Ovary (tissue), 9 donors: ENCODE data around the gene THBS1. TPM values are rescaled to one million over a fixed set of nuclear protein-coding genes. Genes with fewer than 3 reads are reported as not detected.

Experiments used
- DNase-seq, 5 donors: peaks; one replicate each; pipeline ENCODE4 v3.0.0-alpha.2; 2019 to 2020
- H3K27ac ChIP-seq, 2 donors: fragments of 200-600 bp; one replicate each; pipeline versions ENCODE4 v1.5.1 to v1.8.0; 2019 to 2022
- H3K27me3 ChIP-seq: fragments of 200-600 bp; one replicate; pipeline ENCODE4 v1.8.0; 2022
- H3K36me3 ChIP-seq: fragments of 200-600 bp; sonication (generic); one replicate; pipeline ENCODE4 v1.5.1; 2019
- H3K4me1 ChIP-seq: one replicate; pipeline ENCODE4 v1.8.1; 2013; ENCODE audit warnings: mild to moderate bottlenecking, moderate library complexity; ENCODE audit not compliant: insufficient read depth
- H3K4me3 ChIP-seq: fragments of 200-600 bp; sonication (generic); one replicate; pipeline ENCODE4 v1.5.1; 2017
- H3K9me3 ChIP-seq, 2 donors: fragments of 200-600 bp in 1 of 2; sonication (generic) in 1 of 2; one replicate each; pipeline versions ENCODE4 v1.5.1 to v1.8.1; 2013 to 2019; ENCODE audit warnings: mild to moderate bottlenecking in 1 of 2, moderate library complexity in 1 of 2
- CTCF ChIP-seq, 3 donors: fragments of 450-650 bp in 2 of 3; fragments of 200-600 bp in 1 of 3; IDR thresholded peaks; one replicate each; pipeline versions ENCODE4 v1.5.1 to v1.8.0; 2016 to 2022; ENCODE audit warnings: antibody characterized with exemption in 3 of 3, mild to moderate bottlenecking in 1 of 3
- EP300 ChIP-seq: sonication (generic); formaldehyde crosslinking; IDR thresholded peaks from one replicate; pipeline ENCODE4 v1.6.1; 2017; ENCODE audit warnings: antibody characterized with exemption
- POLR2A ChIP-seq: fragments of 450-650 bp; IDR thresholded peaks from one replicate; pipeline ENCODE4 v1.6.1; 2017; ENCODE audit warnings: antibody characterized with exemption, mild to moderate bottlenecking, moderate library complexity
- WGBS, 3 donors: extraction: QIAGEN DNeasy Blood & Tissue Kit in 1 of 3; methylation state at CpG; one replicate each; pipeline versions ENCODE4 v1.1.5 to v1.1.7; 2013 to 2017; 5-methylcytosine and 5-hydroxymethylcytosine counted together
- intact Hi-C, 4 donors: fragments of 100-400 bp; cut with DNase I; formaldehyde crosslinking; loops; one replicate each; pipeline versions ENCODE4 v1.11.0 to v1.15.1; 2022 to 2023
- polyA plus RNA-seq, 2 donors: library from polyadenylated mRNA; stranded (reverse); fragments of 200-250 nt in 1 of 2; fragments of 350-450 nt in 1 of 2; fragmentation: Illumina TruSeq in 1 of 2; extraction: RNeasy Lipid Tissue Mini Kit (QIAGEN cat#74804) in 1 of 2; gene quantifications; one replicate each; pipeline ENCODE4 v1.2.3, GENCODE V29; 2013 to 2014
- total RNA-seq, 7 donors: library from RNA; depleted of rRNA in 2 of 7; stranded (reverse); fragments of >200 nt in 2 of 7; fragmentation: NEBNext Ultra II Directional in 3 of 7; extraction: Animal tissue kit (Norgen Biotek cat#: 25700) in 3 of 7; gene quantifications; one replicate each; pipeline versions ENCODE4 v1.1.0 to v1.2.4, GENCODE V29; 2016 to 2023
- donor health status: DM: no; HTN: no; CAD: no; lungs with moderate emphysema.
- donor health status: DM: no; HTN: no; CAD: no.
- donor health status: Bipolar disorder and iron deficiency.
- donor health status: DM: yes; HTN: yes; CAD: no.
- donor health status: DM: no; HTN: no; CAD: no.
- donor health status: DM: yes; HTN: yes; CAD: no.

The THBS1 gene
- total and polyA plus RNA-seq, 9 donors, result 53.6 to 428 (median 154) TPM

- no peak for DNase-seq
- no peak for TF ChIP-seq POLR2A
- no peak for TF ChIP-seq CTCF (IDR thresholded peaks at IDR 0.05)
- Histone ChIP-seq H3K36me3 (no peaks in the 10 kb centered on the region), H3K27ac (no peak overlapping the region), H3K9me3 (no peaks in the 10 kb centered on the region), H3K4me1 (no peaks in the 10 kb centered on the region), H3K27me3 (no peaks in the 10 kb centered on the region), H3K4me3 (no peak overlapping the region)
- 85 to 89% (median 87%) methylated on average over 1 of the region's 1 CpG for WGBS, 3 donors
- intact Hi-C loops, result no loop called here
These were observed 62.8 kb downstream of the THBS1 start for GRCh38 chr15:39643727-39644126.

GRCh38 chr15:39644136-39644535, 63.3 kb downstream of the THBS1 start:
- Histone ChIP-seq H3K27ac (no peak overlapping the region), H3K27me3 (no peaks in the 10 kb centered on the region), H3K36me3 (no peaks in the 10 kb centered on the region), H3K4me3 (no peak overlapping the region), H3K9me3 (no peaks in the 10 kb centered on the region), H3K4me1 (no peaks in the 10 kb centered on the region)
- no peak for TF ChIP-seq POLR2A
- no peak for TF ChIP-seq CTCF (IDR thresholded peaks at IDR 0.05)
- no peak for TF ChIP-seq EP300
- 81 to 82% (median 82%) methylated on average over 13 of the region's 13 CpGs for WGBS, 3 donors
- no peak for DNase-seq
- intact Hi-C loops, result no loop called here

DNA sequence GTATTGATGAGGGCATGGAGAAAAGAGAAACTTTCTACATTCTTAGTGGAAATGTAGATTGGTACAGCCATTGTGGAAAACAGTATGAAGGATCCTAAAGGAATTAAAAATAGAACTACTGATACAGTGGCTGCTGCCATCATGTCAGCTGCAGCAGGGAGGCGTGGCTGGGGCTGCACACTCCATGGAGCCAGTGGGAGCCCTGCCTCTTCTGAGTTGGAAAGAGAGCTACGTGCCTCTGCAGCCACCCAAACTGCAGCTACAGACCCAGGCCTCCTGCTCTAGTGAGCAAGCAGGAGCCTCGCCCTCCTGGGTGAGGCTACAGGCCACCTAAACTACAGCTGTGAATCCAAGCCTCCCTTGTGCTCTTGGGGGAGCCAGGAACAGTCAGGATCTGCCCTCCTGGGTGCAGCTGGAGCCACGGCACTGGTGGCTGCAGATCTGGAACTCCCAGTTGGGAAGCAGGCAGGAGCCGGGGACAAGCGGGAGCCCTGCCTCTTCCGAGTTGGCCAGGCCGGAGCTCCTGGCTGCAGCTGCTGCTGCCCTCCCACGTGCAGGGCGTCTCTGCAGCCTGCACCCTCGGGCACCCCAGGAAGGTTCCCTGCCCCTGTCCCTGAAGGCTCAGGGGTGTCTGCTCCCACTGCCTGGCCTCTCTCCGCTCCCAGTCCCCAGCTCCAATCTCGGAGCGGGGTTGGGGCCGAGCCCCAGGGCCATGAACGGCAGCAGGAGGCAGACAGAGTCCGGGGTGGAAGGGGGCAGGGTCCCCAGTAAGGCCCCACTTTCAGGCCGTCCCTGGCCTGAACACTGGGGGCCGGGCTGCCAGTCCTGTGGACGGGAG, 64.5 kb downstream of the THBS1 start:
- 81 to 86% (median 81%) methylated on average over 16 to 20 of the region's 20 CpGs for WGBS, 3 donors
- H3K4me1 ChIP-seq, result no peaks in the 10 kb centered on the region

GRCh38 chr15:39645976-39646257, 65.0 kb downstream of the THBS1 start:
- no peaks in the 10 kb centered on the region for H3K4me1 ChIP-seq
- intact Hi-C loops, result no loop called here
- 88 to 95% (median 95%) methylated on average over 2 of the region's 2 CpGs for WGBS, 3 donors
- H3K36me3 ChIP-seq, result no peaks in the 10 kb centered on the region
- H3K9me3 ChIP-seq, result no peaks in the 10 kb centered on the region
- H3K27me3 ChIP-seq, result no peaks in the 10 kb centered on the region
- no peak overlapping the region for H3K4me3 ChIP-seq
- TF ChIP-seq POLR2A (no peak), EP300 (no peak), CTCF (IDR thresholded peaks at IDR 0.05) (no peak)
- DNase-seq, result no peak
- no peak overlapping the region for H3K27ac ChIP-seq

More for the DNA sequence above, 64.5 kb downstream of the THBS1 start:
- TF ChIP-seq POLR2A (no peak), CTCF (IDR thresholded peaks at IDR 0.05) (no peak), EP300 (no peak)
- intact Hi-C loops, result no loop called here
- no peaks in the 10 kb centered on the region for H3K36me3 ChIP-seq
- no peak overlapping the region for H3K27ac ChIP-seq
- H3K4me3 ChIP-seq, result no peak overlapping the region
- no peaks in the 10 kb centered on the region for H3K9me3 ChIP-seq
- no peaks in the 10 kb centered on the region for H3K27me3 ChIP-seq
- no peak for DNase-seq
